Natural killer cell (primary cell): ENCODE measurements around the gene FHIT. TPM values are rescaled to one million over a fixed set of nuclear protein-coding genes. Genes with fewer than 3 reads are reported as not detected.

Experiments used
- ATAC-seq, 3 donors: fragments of 150-1000 bp in 2 of 3; fragments of 200-7000 bp in 1 of 3; cut with Tn5 transposase; 1 replicate in 1 of 3; 2 replicates in 2 of 3; pipeline ENCODE4 v1.10.0; 2021; ENCODE audit warnings: mild to moderate bottlenecking in 2 of 3, moderate library complexity in 2 of 3
- DNase-seq, 2 donors: peaks; one replicate each; pipeline versions ENCODE4 v3.0.0 to v3.0.0-alpha.2; 2013 to 2021; ENCODE audit warnings: mixed read lengths in 1 of 2
- H3K27ac ChIP-seq: one replicate; pipeline ENCODE4 v1.5.1; 2013; ENCODE audit warnings: mild to moderate bottlenecking, low read length
- H3K27me3 ChIP-seq: one replicate; pipeline ENCODE4 v1.6.1; 2013; ENCODE audit warnings: low read length; ENCODE audit not compliant: control insufficient read depth, insufficient read depth
- H3K36me3 ChIP-seq: one replicate; pipeline ENCODE4 v1.6.1; 2013; ENCODE audit warnings: low read length; ENCODE audit not compliant: control insufficient read depth, insufficient read depth
- H3K4me1 ChIP-seq: one replicate; pipeline ENCODE4 v1.6.1; 2013; ENCODE audit warnings: low read length; ENCODE audit not compliant: control insufficient read depth, insufficient read depth
- H3K4me3 ChIP-seq: one replicate; pipeline ENCODE4 v1.5.1; 2013; ENCODE audit warnings: low read length
- H3K9me3 ChIP-seq: one replicate; pipeline ENCODE4 v1.6.1; 2013; ENCODE audit warnings: low read length; ENCODE audit not compliant: control insufficient read depth, insufficient read depth
- H3K27ac Mint-ChIP-seq, 2 donors: one replicate each; pipeline ENCODE4 v1.8.0; 2022; ENCODE audit warnings: mild to moderate bottlenecking in 2 of 2, mixed read lengths in 2 of 2, moderate library complexity in 1 of 2
- H3K27me3 Mint-ChIP-seq, 2 donors: one replicate each; pipeline ENCODE4 v1.8.0; 2022; ENCODE audit warnings: low read depth in 2 of 2, mixed read lengths in 2 of 2
- H3K36me3 Mint-ChIP-seq: one replicate; pipeline ENCODE4 v1.8.0; 2022; ENCODE audit warnings: mixed read lengths
- H3K4me1 Mint-ChIP-seq, 2 donors: one replicate each; pipeline ENCODE4 v1.8.0; 2022; ENCODE audit warnings: mixed read lengths in 2 of 2
- H3K4me3 Mint-ChIP-seq: one replicate; pipeline ENCODE4 v1.8.0; 2022; ENCODE audit warnings: mild to moderate bottlenecking, moderate library complexity, mixed read lengths
- H3K9me3 Mint-ChIP-seq, 2 donors: one replicate each; pipeline ENCODE4 v1.8.0; 2022; ENCODE audit warnings: mixed read lengths in 2 of 2
- WGBS: methylation state at CpG from one replicate; pipeline ENCODE4 v1.1.7; 2013; ENCODE audit warnings: missing lambda C conversion rate; ENCODE audit not compliant: insufficient coverage; 5-methylcytosine and 5-hydroxymethylcytosine counted together
- intact Hi-C: fragments of 100-400 bp; cut with micrococcal nuclease; formaldehyde crosslinking; loops from one replicate; pipeline ENCODE4 v1.14.2; 2022
- total RNA-seq, 4 donors: library from RNA; stranded (reverse); fragments of 120-200 nt in 1 of 4; gene quantifications; one replicate each; pipeline versions ENCODE4 v1.2.3 to v1.2.4, GENCODE V29; 2013 to 2022
- TF ChIP-seq, protein P1 (sequence below): fragments of 200-600 bp; IDR thresholded peaks from one replicate; pipeline ENCODE4 v1.8.0; 2022; ENCODE audit warnings: antibody characterized with exemption

Gene FHIT
- total RNA-seq, 3 donors from 2014 or later (not counting 1 experiment from before 2014, with no cell fraction given): 2.7 to 6.1 (median 3.3) TPM

GRCh38 chr3:60289341-60290121, 961.7 kb downstream of the FHIT start:
- DNase-seq (no peak), ATAC-seq (no peak)
- no peak overlapping the region for H3K4me3 Mint-ChIP-seq
- 85% methylated on average over 5 of the region's 8 CpGs for WGBS
- H3K4me1 ChIP-seq: no peaks in the 10 kb centered on the region
- no peaks in the 10 kb centered on the region for H3K36me3 Mint-ChIP-seq
- H3K9me3 ChIP-seq: no peaks in the 10 kb centered on the region
- H3K36me3 ChIP-seq: no peaks in the 10 kb centered on the region
- peaks cover 7 to 8% of the 10 kb centered on the region in 2 donors for H3K4me1 Mint-ChIP-seq
- no peak overlapping the region for H3K27ac Mint-ChIP-seq
- intact Hi-C loops: no loop called here
- H3K27me3 ChIP-seq: no peaks in the 10 kb centered on the region
- no peak overlapping the region for H3K4me3 ChIP-seq
- H3K27me3 Mint-ChIP-seq: no peaks in the 10 kb centered on the region
- peaks cover 0 to 3% of the 10 kb centered on the region in 2 donors for H3K9me3 Mint-ChIP-seq
- H3K27ac ChIP-seq: no peak overlapping the region
- TF ChIP-seq, protein P1, sequence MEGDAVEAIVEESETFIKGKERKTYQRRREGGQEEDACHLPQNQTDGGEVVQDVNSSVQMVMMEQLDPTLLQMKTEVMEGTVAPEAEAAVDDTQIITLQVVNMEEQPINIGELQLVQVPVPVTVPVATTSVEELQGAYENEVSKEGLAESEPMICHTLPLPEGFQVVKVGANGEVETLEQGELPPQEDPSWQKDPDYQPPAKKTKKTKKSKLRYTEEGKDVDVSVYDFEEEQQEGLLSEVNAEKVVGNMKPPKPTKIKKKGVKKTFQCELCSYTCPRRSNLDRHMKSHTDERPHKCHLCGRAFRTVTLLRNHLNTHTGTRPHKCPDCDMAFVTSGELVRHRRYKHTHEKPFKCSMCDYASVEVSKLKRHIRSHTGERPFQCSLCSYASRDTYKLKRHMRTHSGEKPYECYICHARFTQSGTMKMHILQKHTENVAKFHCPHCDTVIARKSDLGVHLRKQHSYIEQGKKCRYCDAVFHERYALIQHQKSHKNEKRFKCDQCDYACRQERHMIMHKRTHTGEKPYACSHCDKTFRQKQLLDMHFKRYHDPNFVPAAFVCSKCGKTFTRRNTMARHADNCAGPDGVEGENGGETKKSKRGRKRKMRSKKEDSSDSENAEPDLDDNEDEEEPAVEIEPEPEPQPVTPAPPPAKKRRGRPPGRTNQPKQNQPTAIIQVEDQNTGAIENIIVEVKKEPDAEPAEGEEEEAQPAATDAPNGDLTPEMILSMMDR: no peak

- Histone ChIP-seq H3K36me3 (no peaks in the 10 kb centered on the region), H3K27ac (no peak overlapping the region), H3K27me3 (no peaks in the 10 kb centered on the region), H3K4me3 (no peak overlapping the region), H3K9me3 (no peaks in the 10 kb centered on the region), H3K4me1 (no peaks in the 10 kb centered on the region)
- no peak for ATAC-seq
- H3K4me1 Mint-ChIP-seq: no peaks in the 10 kb centered on the region
- WGBS: no CpG with 5 or more reads among the region's 2 CpGs
- H3K27ac Mint-ChIP-seq: no peak overlapping the region
- H3K36me3 Mint-ChIP-seq: no peaks in the 10 kb centered on the region
- intact Hi-C loops: no loop called here
- no peaks in the 10 kb centered on the region for H3K27me3 Mint-ChIP-seq
- no peak for DNase-seq
- TF ChIP-seq, protein P1: no peak
- H3K9me3 Mint-ChIP-seq: no peaks in the 10 kb centered on the region
- no peak overlapping the region for H3K4me3 Mint-ChIP-seq
Observed at GRCh38 chr3:60282866-60283265, 968.4 kb downstream of the FHIT start.

GRCh38 chr3:60281970-60282369, 969.3 kb downstream of the FHIT start:
- Mint-ChIP-seq H3K4me1 (no peaks in the 10 kb centered on the region), H3K27me3 (peaks cover 0 to 3% of the 10 kb centered on the region in 2 donors), H3K36me3 (no peaks in the 10 kb centered on the region), H3K4me3 (no peak overlapping the region), H3K27ac (no peak overlapping the region), H3K9me3 (no peaks in the 10 kb centered on the region)
- 100% methylated on average over 1 of the region's 3 CpGs for WGBS
- intact Hi-C loops: no loop called here
- no peak overlapping the region for H3K4me3 ChIP-seq
- H3K9me3 ChIP-seq: no peaks in the 10 kb centered on the region
- no peaks in the 10 kb centered on the region for H3K27me3 ChIP-seq
- no peak for ATAC-seq
- DNase-seq: no peak
- no peaks in the 10 kb centered on the region for H3K4me1 ChIP-seq
- no peak overlapping the region for H3K27ac ChIP-seq
- TF ChIP-seq, protein P1: no peak
- H3K36me3 ChIP-seq: no peaks in the 10 kb centered on the region
